Measurements from ENCODE around the gene COL13A1.

COL13A1 gene

DNA sequence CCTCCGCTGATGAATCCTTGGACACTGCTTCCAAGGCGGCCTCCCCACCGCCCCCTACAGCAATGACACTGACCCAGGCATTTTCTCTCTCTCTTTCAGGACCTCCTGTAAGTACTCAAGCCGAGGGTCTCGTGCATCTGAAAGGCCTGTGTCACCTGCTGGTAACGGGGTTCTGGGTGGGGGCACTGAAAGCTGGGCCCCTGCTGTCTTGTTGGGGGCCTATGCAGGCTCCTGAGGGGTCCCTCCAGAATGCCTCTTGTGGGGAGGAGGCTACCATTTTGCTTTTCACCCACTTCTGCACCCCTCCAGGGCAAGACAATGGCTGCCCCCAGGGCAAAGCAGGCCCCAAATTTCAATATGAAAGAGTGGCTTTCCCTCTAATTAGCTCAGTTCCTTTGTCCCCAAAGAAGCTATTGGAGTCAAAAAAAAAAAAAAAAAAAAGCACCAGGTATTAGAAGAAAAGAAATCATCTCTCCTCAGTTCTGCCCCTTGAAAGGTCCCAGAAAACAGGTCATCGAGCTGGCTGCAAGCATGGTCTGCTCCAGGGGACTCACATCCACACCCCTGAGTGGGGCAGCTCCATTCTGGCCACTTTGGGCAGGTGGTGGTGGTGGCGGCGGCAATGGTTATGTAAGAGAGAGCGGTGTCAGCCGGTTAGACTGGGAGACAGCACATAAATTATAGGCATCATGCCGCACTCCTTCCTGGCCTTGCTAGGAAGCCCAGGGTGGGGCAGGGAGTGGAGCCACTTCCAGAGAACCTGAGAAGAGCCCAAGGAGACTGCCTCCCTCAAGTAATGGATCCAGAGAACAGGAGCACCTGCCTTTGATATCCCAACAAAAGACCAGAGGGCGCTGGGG, 66.2 kb downstream of the COL13A1 start:
- H3K9me3 ChIP-seq (ENCODE audit: control insufficient read depth, insufficient read depth, low read length): no peaks in the 10 kb centered on the region
- H3K4me3 ChIP-seq (ENCODE audit: low read depth, low read length): peak overlapping the region; percentile 10; the same call in 1 of the 2 replicates
- peaks cover 60% of the 10 kb centered on the region for H3K4me1 ChIP-seq (ENCODE audit: control insufficient read depth, insufficient read depth, low read length)
- peak overlapping the region; percentile 89 for H3K27ac ChIP-seq (ENCODE audit: low read depth, low read length)
- no peaks in the 10 kb centered on the region for H3K36me3 ChIP-seq (ENCODE audit: control insufficient read depth, insufficient read depth, low read length)
- H3K9ac ChIP-seq (ENCODE audit: low read depth, low read length): peak overlapping the region; percentile 10; the same call in 1 of the 2 replicates
- H3K27me3 ChIP-seq (ENCODE audit: control insufficient read depth, insufficient read depth, low read length): no peaks in the 10 kb centered on the region

- Histone ChIP-seq H3K4me1 (ENCODE audit: control insufficient read depth, insufficient read depth, low read length) (peaks cover 68% of the 10 kb centered on the region), H3K9ac (ENCODE audit: low read depth, low read length) (peak overlapping the region; percentile 10; the same call in 1 of the 2 replicates), H3K9me3 (ENCODE audit: control insufficient read depth, insufficient read depth, low read length) (no peaks in the 10 kb centered on the region), H3K27ac (ENCODE audit: low read depth, low read length) (peak overlapping the region; percentile 89), H3K27me3 (ENCODE audit: control insufficient read depth, insufficient read depth, low read length) (no peaks in the 10 kb centered on the region), H3K36me3 (ENCODE audit: control insufficient read depth, insufficient read depth, low read length) (no peaks in the 10 kb centered on the region), H3K4me3 (ENCODE audit: low read depth, low read length) (no peak overlapping the region)
Observed at GRCh38 chr10:69868821-69869220, 67.1 kb downstream of the COL13A1 start.

- peaks cover 68% of the 10 kb centered on the region for H3K4me1 ChIP-seq (ENCODE audit: control insufficient read depth, insufficient read depth, low read length)
- no peaks in the 10 kb centered on the region for H3K27me3 ChIP-seq (ENCODE audit: control insufficient read depth, insufficient read depth, low read length)
- H3K4me3 ChIP-seq (ENCODE audit: low read depth, low read length): no peak overlapping the region
- no peaks in the 10 kb centered on the region for H3K9me3 ChIP-seq (ENCODE audit: control insufficient read depth, insufficient read depth, low read length)
- no peak overlapping the region for H3K9ac ChIP-seq (ENCODE audit: low read depth, low read length)
- no peak overlapping the region for H3K27ac ChIP-seq (ENCODE audit: low read depth, low read length)
- no peaks in the 10 kb centered on the region for H3K36me3 ChIP-seq (ENCODE audit: control insufficient read depth, insufficient read depth, low read length)
Observed at GRCh38 chr10:69869291-69869961, 67.7 kb downstream of the COL13A1 start.

- Histone ChIP-seq H3K27ac (ENCODE audit: low read depth, low read length) (no peak overlapping the region), H3K9me3 (ENCODE audit: control insufficient read depth, insufficient read depth, low read length) (no peaks in the 10 kb centered on the region), H3K27me3 (ENCODE audit: control insufficient read depth, insufficient read depth, low read length) (no peaks in the 10 kb centered on the region; the same call in 1 of the 2 replicates), H3K9ac (ENCODE audit: low read depth, low read length) (no peak overlapping the region), H3K36me3 (ENCODE audit: control insufficient read depth, insufficient read depth, low read length) (no peaks in the 10 kb centered on the region), H3K4me1 (ENCODE audit: control insufficient read depth, insufficient read depth, low read length) (peaks cover 68% of the 10 kb centered on the region), H3K4me3 (ENCODE audit: low read depth, low read length) (no peak overlapping the region)
Observed at GRCh38 chr10:69870591-69870990, 68.9 kb downstream of the COL13A1 start.

DNA sequence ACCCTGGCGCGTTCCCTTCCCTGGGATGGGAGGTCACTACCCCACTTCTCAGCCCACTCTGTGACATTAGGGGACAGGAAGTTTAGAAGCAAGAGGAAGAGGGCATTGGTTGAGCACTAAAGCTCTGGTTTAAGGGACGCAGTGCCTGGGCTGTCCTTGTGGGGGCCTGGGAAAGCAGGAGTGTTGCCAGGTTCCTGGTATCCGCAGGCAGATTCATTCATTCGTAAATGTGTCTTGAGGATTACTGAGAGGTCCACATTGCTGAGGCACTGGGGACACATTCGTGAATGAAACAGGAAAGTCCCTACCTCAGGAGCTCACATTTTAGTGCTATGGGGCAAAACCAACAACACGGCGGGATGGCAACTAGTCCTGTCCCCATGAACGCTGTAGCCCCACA, 69.4 kb downstream of the COL13A1 start:
- peaks cover 63% of the 10 kb centered on the region for H3K4me1 ChIP-seq (ENCODE audit: control insufficient read depth, insufficient read depth, low read length)
- no peak overlapping the region for H3K27ac ChIP-seq (ENCODE audit: low read depth, low read length)
- no peaks in the 10 kb centered on the region for H3K36me3 ChIP-seq (ENCODE audit: control insufficient read depth, insufficient read depth, low read length)

DNA sequence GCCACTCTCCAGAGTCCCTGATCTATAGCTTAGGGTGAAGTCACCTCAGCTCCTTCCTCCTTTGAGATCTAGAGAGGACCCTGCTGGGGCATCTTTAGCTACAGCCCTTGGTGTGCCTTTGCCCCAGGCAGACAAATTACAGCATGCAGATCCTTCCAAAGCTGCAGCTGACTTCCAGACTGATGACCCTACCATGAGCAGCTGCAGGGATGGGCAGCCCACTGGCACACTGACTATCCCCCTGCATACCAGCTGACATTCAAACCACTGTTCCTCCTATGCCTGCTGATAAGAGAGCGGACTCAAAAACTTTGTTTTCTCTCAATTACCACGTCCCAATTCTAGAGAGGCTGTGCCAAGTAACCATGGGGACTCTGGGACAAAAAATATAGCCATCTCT, 70.6 kb downstream of the COL13A1 start:
- Histone ChIP-seq H3K4me1 (ENCODE audit: control insufficient read depth, insufficient read depth, low read length) (peaks cover 60% of the 10 kb centered on the region), H3K36me3 (ENCODE audit: control insufficient read depth, insufficient read depth, low read length) (no peaks in the 10 kb centered on the region), H3K9ac (ENCODE audit: low read depth, low read length) (no peak overlapping the region), H3K4me3 (ENCODE audit: low read depth, low read length) (no peak overlapping the region), H3K9me3 (ENCODE audit: control insufficient read depth, insufficient read depth, low read length) (no peaks in the 10 kb centered on the region), H3K27ac (ENCODE audit: low read depth, low read length) (no peak overlapping the region), H3K27me3 (ENCODE audit: control insufficient read depth, insufficient read depth, low read length) (no peaks in the 10 kb centered on the region; the same call in 1 of the 2 replicates)

More for the DNA sequence above, 69.4 kb downstream of the COL13A1 start:
- Histone ChIP-seq H3K27me3 (ENCODE audit: control insufficient read depth, insufficient read depth, low read length) (no peaks in the 10 kb centered on the region; the same call in 1 of the 2 replicates), H3K9me3 (ENCODE audit: control insufficient read depth, insufficient read depth, low read length) (no peaks in the 10 kb centered on the region), H3K4me3 (ENCODE audit: low read depth, low read length) (no peak overlapping the region), H3K9ac (ENCODE audit: low read depth, low read length) (no peak overlapping the region)

DNA sequence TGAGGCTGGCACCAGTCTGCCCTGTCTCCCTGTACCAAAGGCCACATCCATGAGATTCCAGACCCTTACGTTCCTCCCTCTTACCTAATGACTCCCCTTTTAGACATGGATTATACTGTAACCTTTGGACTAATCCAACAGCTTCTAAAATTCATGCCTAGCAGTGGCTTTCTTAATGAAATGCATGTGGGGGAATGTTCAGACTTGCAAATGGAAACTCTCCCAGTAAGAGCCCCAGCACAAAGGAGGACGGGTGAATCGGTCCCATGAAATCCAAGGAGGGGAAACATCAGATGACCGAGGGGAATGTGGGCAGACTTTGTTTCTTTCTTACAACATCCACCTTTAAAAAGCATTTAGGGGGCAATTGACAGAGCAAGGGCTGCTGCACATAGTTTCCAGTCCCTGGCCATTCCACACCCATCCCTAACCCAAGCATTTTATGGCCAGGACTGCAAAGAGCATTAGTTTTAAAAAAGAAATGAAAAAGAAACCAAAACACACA, 71.5 kb downstream of the COL13A1 start:
- Histone ChIP-seq H3K27me3 (ENCODE audit: control insufficient read depth, insufficient read depth, low read length) (no peaks in the 10 kb centered on the region; the same call in 1 of the 2 replicates), H3K27ac (ENCODE audit: low read depth, low read length) (no peak overlapping the region), H3K9me3 (ENCODE audit: control insufficient read depth, insufficient read depth, low read length) (no peaks in the 10 kb centered on the region), H3K4me1 (ENCODE audit: control insufficient read depth, insufficient read depth, low read length) (peaks cover 54% of the 10 kb centered on the region), H3K36me3 (ENCODE audit: control insufficient read depth, insufficient read depth, low read length) (no peaks in the 10 kb centered on the region), H3K4me3 (ENCODE audit: low read depth, low read length) (no peak overlapping the region), H3K9ac (ENCODE audit: low read depth, low read length) (no peak overlapping the region; the same call in 1 of the 2 replicates)

DNA sequence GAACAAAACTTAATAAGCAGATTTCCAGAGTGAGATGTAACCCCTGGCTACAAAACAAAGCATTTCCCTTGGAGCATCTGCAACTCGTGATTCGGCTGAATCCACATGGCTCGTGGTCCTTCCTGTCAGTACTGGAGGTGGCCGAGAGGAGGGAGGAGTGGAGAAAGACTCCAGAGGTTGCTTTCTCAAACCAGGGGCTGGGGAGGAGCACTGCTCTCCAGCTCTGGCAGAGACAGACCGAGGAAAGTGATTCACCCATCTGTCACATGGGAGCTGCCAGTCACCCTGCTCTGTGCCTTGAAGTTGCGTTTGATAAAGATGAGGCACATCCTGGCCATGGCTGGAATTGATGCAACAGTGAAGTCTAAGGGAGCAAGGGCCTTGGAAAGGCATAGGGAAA, 72.7 kb downstream of the COL13A1 start:
- no peak overlapping the region for H3K27ac ChIP-seq (ENCODE audit: low read depth, low read length)
- H3K9me3 ChIP-seq (ENCODE audit: control insufficient read depth, insufficient read depth, low read length): no peaks in the 10 kb centered on the region
- no peak overlapping the region for H3K9ac ChIP-seq (ENCODE audit: low read depth, low read length)
- no peaks in the 10 kb centered on the region for H3K36me3 ChIP-seq (ENCODE audit: control insufficient read depth, insufficient read depth, low read length)
- H3K4me1 ChIP-seq (ENCODE audit: control insufficient read depth, insufficient read depth, low read length): peaks cover 41% of the 10 kb centered on the region
- no peaks in the 10 kb centered on the region; the same call in 1 of the 2 replicates for H3K27me3 ChIP-seq (ENCODE audit: control insufficient read depth, insufficient read depth, low read length)
- no peak overlapping the region for H3K4me3 ChIP-seq (ENCODE audit: low read depth, low read length)

DNA sequence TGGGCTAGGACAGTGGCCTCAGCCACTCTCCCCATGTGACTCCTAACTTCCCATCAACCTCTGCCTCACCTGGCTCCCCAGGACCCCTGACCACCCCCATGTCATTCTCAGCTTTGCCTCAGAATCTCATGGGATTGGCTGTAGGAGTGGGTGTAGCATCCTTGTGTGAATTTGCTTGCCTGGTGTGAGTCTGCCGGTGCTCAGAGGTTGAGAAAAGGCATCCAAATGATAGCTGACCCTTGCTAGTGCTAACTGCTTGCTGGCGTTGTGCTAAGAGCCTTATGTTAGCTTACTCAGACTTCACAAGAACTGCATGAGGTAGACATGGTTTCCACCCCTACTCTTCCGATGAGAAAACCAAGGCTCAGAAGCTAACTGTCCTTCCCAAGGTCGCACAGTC, 74.2 kb downstream of the COL13A1 start:
- Histone ChIP-seq H3K9ac (ENCODE audit: low read depth, low read length) (no peak overlapping the region), H3K27ac (ENCODE audit: low read depth, low read length) (no peak overlapping the region), H3K27me3 (ENCODE audit: control insufficient read depth, insufficient read depth, low read length) (no peaks in the 10 kb centered on the region; the same call in 1 of the 2 replicates), H3K4me3 (ENCODE audit: low read depth, low read length) (no peak overlapping the region), H3K36me3 (ENCODE audit: control insufficient read depth, insufficient read depth, low read length) (no peaks in the 10 kb centered on the region), H3K9me3 (ENCODE audit: control insufficient read depth, insufficient read depth, low read length) (no peaks in the 10 kb centered on the region), H3K4me1 (ENCODE audit: control insufficient read depth, insufficient read depth, low read length) (peaks cover 45% of the 10 kb centered on the region)

GRCh38 chr10:69876286-69876685, 74.6 kb downstream of the COL13A1 start:
- no peak overlapping the region for H3K27ac ChIP-seq (ENCODE audit: low read depth, low read length)
- no peaks in the 10 kb centered on the region; the same call in 1 of the 2 replicates for H3K27me3 ChIP-seq (ENCODE audit: control insufficient read depth, insufficient read depth, low read length)
- H3K9me3 ChIP-seq (ENCODE audit: control insufficient read depth, insufficient read depth, low read length): no peaks in the 10 kb centered on the region
- H3K9ac ChIP-seq (ENCODE audit: low read depth, low read length): no peak overlapping the region
- no peaks in the 10 kb centered on the region for H3K36me3 ChIP-seq (ENCODE audit: control insufficient read depth, insufficient read depth, low read length)
- H3K4me1 ChIP-seq (ENCODE audit: control insufficient read depth, insufficient read depth, low read length): peaks cover 45% of the 10 kb centered on the region
- H3K4me3 ChIP-seq (ENCODE audit: low read depth, low read length): no peak overlapping the region

DNA sequence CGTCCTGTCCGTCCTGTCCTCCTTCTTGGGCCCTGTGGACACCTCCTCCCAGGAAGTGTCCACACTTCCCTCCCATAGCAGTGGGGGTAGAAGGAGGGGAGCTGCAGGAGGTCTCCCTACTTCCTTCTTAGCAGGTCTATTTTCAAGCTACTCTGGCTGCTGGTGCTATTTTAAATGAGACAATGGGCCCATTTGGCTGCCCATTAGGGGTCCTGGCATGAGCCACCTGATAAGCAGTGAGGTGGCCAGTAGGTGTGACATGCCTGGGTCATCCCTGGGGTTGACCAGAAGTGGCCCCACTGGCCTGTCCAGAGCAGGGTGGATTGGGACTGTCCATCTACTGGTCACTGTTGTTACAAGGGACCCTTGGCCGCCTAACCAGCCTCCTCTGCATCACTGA, 75.2 kb downstream of the COL13A1 start:
- no peaks in the 10 kb centered on the region; the same call in 1 of the 2 replicates for H3K27me3 ChIP-seq (ENCODE audit: control insufficient read depth, insufficient read depth, low read length)
- H3K9me3 ChIP-seq (ENCODE audit: control insufficient read depth, insufficient read depth, low read length): no peaks in the 10 kb centered on the region
- peaks cover 41% of the 10 kb centered on the region for H3K4me1 ChIP-seq (ENCODE audit: control insufficient read depth, insufficient read depth, low read length)
- H3K27ac ChIP-seq (ENCODE audit: low read depth, low read length): no peak overlapping the region
- H3K36me3 ChIP-seq (ENCODE audit: control insufficient read depth, insufficient read depth, low read length): no peaks in the 10 kb centered on the region
- no peak overlapping the region for H3K9ac ChIP-seq (ENCODE audit: low read depth, low read length)
- no peak overlapping the region for H3K4me3 ChIP-seq (ENCODE audit: low read depth, low read length)
